Suppressor macrophage treated with lipopolysaccharide for 1 hour (primary cell): ENCODE results near the gene RUNDC1.
"Not testable (repeated sequence)": the region's sequence is repeated elsewhere in the genome, so short reads cannot be mapped to it uniquely, and the experiment has no call there.

Experiments used
- DNase-seq, 3 donors: peaks; one replicate each; pipeline ENCODE4 v3.0.0-alpha.2; 2020 to 2022

Gene RUNDC1

GRCh38 chr17:42980274-42980765 is at the start of gene RUNDC1:
RUNDC1 (plus strand) TSS chr17:42980565; CDS start chr17:42980577, 12 bp downstream.
- DNase-seq, result peak; percentile 90 to 97 (median 95)

- DNase-seq, result peak; percentile 57 to 63 (median 63)
These were observed 42.4 kb upstream of the RUNDC1 start for GRCh38 chr17:42937712-42938596.

GRCh38 chr17:42944211-42944610 is 36.2 kb upstream of the RUNDC1 start:
- no peak for DNase-seq

GRCh38 chr17:42946812-42947211 is 33.6 kb upstream of the RUNDC1 start:
- no peak for DNase-seq

- DNase-seq, result no peak
These were observed 30.2 kb upstream of the RUNDC1 start for GRCh38 chr17:42950044-42950783.

- DNase-seq, result no peak
These were observed 26.7 kb upstream of the RUNDC1 start for GRCh38 chr17:42953669-42954068.

GRCh38 chr17:42964161-42964932 is 16.0 kb upstream of the RUNDC1 start, which contains the start of gene AARSD1:
AARSD1 (minus strand) TSS chr17:42964454; CDS start chr17:42964440, 14 bp downstream.
- DNase-seq, result peak; percentile 93 to 95 (median 94)

GRCh38 chr17:42967925-42968324 is 12.4 kb upstream of the RUNDC1 start:
- DNase-seq, result no peak

- DNase-seq, result peak; percentile 25 to 60 (median 42)
These were observed 11.3 kb upstream of the RUNDC1 start for GRCh38 chr17:42969001-42969581.

- DNase-seq, result no peak
These were observed 8.8 kb upstream of the RUNDC1 start for GRCh38 chr17:42971589-42971988.

- DNase-seq, result not testable (repeated sequence)
These were observed 7.0 kb upstream of the RUNDC1 start for GRCh38 chr17:42973323-42973722.

- no peak for DNase-seq
These were observed 5.1 kb upstream of the RUNDC1 start for GRCh38 chr17:42975265-42975664.

GRCh38 chr17:42975701-42976100 is 4.7 kb upstream of the RUNDC1 start:
- not testable (repeated sequence) for DNase-seq

- peak; percentile 20 to 51 (median 49) for DNase-seq
These were observed 673 bp upstream of the RUNDC1 start, which contains the start of gene PTGES3L for GRCh38 chr17:42979511-42980273. PTGES3L (minus strand) TSS chr17:42980080; CDS start chr17:42980053, 27 bp downstream.

- peak in 2 of 3 donors; percentile 36 to 40 for DNase-seq
These were observed 517 bp downstream of the RUNDC1 start for GRCh38 chr17:42980766-42981397.

- no peak for DNase-seq
These were observed 1.9 kb downstream of the RUNDC1 start for GRCh38 chr17:42982266-42982665.

GRCh38 chr17:42985225-42985624 is 4.9 kb downstream of the RUNDC1 start:
- DNase-seq, result peak; percentile 81 to 89 (median 85)

- no peak for DNase-seq
These were observed 8.8 kb downstream of the RUNDC1 start for GRCh38 chr17:42989141-42989540.

GRCh38 chr17:42989726-42990652 is 9.6 kb downstream of the RUNDC1 start:
- no peak for DNase-seq

- DNase-seq, result no peak
These were observed 11.1 kb downstream of the RUNDC1 start for GRCh38 chr17:42991471-42991870.
